Medulla oblongata (tissue), 1 donor: ENCODE measurements around the gene IL36B.

Source experiments
- DNase-seq: peaks from one replicate; pipeline ENCODE4 v3.0.0-alpha.2; 2015; ENCODE audit errors: extremely low spot score

The IL36B gene

GRCh38 chr2:113011108-113011507 is 41.6 kb downstream of the IL36B start:
- no peak for DNase-seq

GRCh38 chr2:113010088-113010487 is 42.6 kb downstream of the IL36B start:
- no peak for DNase-seq

- no peak for DNase-seq
Measured at GRCh38 chr2:113009622-113010021, 43.0 kb downstream of the IL36B start.

- no peak for DNase-seq
Measured at GRCh38 chr2:113007250-113007649, 45.4 kb downstream of the IL36B start.

GRCh38 chr2:113005030-113005509 is 47.6 kb downstream of the IL36B start, which contains the start of gene IL36A:
Gene IL36A (plus strand): TSS chr2:113005459. CDS start chr2:113005872, 413 bp downstream.
- DNase-seq, result no peak

GRCh38 chr2:113002677-113003076 is 50.0 kb downstream of the IL36B start:
- no peak for DNase-seq

- no peak for DNase-seq
Measured at GRCh38 chr2:113000436-113000835, 52.2 kb downstream of the IL36B start.

GRCh38 chr2:112997151-112997550 is 55.5 kb downstream of the IL36B start:
- no peak for DNase-seq

GRCh38 chr2:112996635-112997034 is 56.0 kb downstream of the IL36B start:
- no peak for DNase-seq

GRCh38 chr2:112995346-112995920 is 57.2 kb downstream of the IL36B start:
- DNase-seq, result no peak

GRCh38 chr2:112994648-112995047 is 58.0 kb downstream of the IL36B start:
- no peak for DNase-seq

- no peak for DNase-seq
Measured at GRCh38 chr2:112993831-112994230, 58.8 kb downstream of the IL36B start.

- DNase-seq, result no peak
Measured at GRCh38 chr2:112989611-112990010, 63.1 kb downstream of the IL36B start.

- DNase-seq, result no peak
Measured at GRCh38 chr2:112985090-112985489, 67.6 kb downstream of the IL36B start.

GRCh38 chr2:112980537-112980936 is 72.1 kb downstream of the IL36B start:
- no peak for DNase-seq

GRCh38 chr2:112979731-112980130 is 72.9 kb downstream of the IL36B start:
- DNase-seq, result no peak

GRCh38 chr2:112977559-112978056 is 75.1 kb downstream of the IL36B start, which contains the start of gene IL36G:
Gene IL36G (plus strand): TSS chr2:112978006. CDS start chr2:112978639, 633 bp downstream.
- no peak for DNase-seq
